Keratinocyte (primary cell): ENCODE data around the gene PLA2G4C. TPM values are rescaled to one million over a fixed set of nuclear protein-coding genes. Genes with fewer than 3 reads are reported as not detected.

ENCODE experiments used
- DNase-seq: peaks from one replicate; pipeline ENCODE4 v3.0.0-alpha.2; 2011; ENCODE audit warnings: low read depth, missing footprints, low spot score
- FAIRE-seq: peaks from 2 replicates; lab custom pipeline; 2011; peaks lifted over from hg19 to GRCh38; lab: Jason Lieb, UNC
- H2AFZ ChIP-seq: 2 replicates; pipeline ENCODE4 v1.6.0; 2012; ENCODE audit warnings: low read length, control low read depth, inconsistent platforms; ENCODE audit not compliant: control insufficient read depth
- H3K27ac ChIP-seq: 2 replicates; pipeline ENCODE4 v1.5.1; 2011; ENCODE audit warnings: low read length; ENCODE audit not compliant: control insufficient read depth, insufficient read depth
- H3K27me3 ChIP-seq: 3 replicates; pipeline ENCODE4 v1.6.0; 2011; ENCODE audit warnings: low read length; ENCODE audit not compliant: control insufficient read depth, insufficient read depth; ENCODE audit errors: extremely low read depth
- H3K36me3 ChIP-seq, 2 experiments: 2 replicates in 1 of 2; 3 replicates in 1 of 2; pipeline ENCODE4 v1.5.1; 2011; ENCODE audit warnings: low read length in 2 of 2, mild to moderate bottlenecking in 1 of 2; ENCODE audit not compliant: control insufficient read depth in 2 of 2, insufficient read depth in 2 of 2; ENCODE audit errors: extremely low read depth in 1 of 2
- H3K4me1 ChIP-seq: 3 replicates; pipeline ENCODE4 v1.5.1; 2011; ENCODE audit warnings: low read length; ENCODE audit not compliant: control insufficient read depth, insufficient read depth; ENCODE audit errors: extremely low read depth
- H3K4me2 ChIP-seq: 3 replicates; pipeline ENCODE4 v1.6.0; 2011; ENCODE audit warnings: low read depth, low read length; ENCODE audit not compliant: control insufficient read depth, insufficient read depth; ENCODE audit errors: extremely low read depth
- H3K4me3 ChIP-seq, 3 experiments: fragments of 200-600 bp in 1 of 3; sonication (generic) in 1 of 3; 2 replicates in 2 of 3; 3 replicates in 1 of 3; pipeline ENCODE4 v1.5.1; 2011 to 2016; ENCODE audit warnings: low read length in 3 of 3, mild to moderate bottlenecking in 3 of 3, control low read depth in 2 of 3, inconsistent platforms in 1 of 3, low read depth in 1 of 3, mixed read lengths in 1 of 3, mixed run types in 1 of 3, moderate library complexity in 1 of 3; ENCODE audit not compliant: control insufficient read depth in 2 of 3, insufficient read depth in 2 of 3; ENCODE audit errors: extremely low read depth in 1 of 3
- H3K79me2 ChIP-seq: 2 replicates; pipeline ENCODE4 v1.6.0; 2012; ENCODE audit warnings: low read length; ENCODE audit not compliant: control insufficient read depth, insufficient read depth
- H3K9ac ChIP-seq: 3 replicates; pipeline ENCODE4 v1.6.0; 2011; ENCODE audit warnings: low read length; ENCODE audit not compliant: control insufficient read depth, insufficient read depth; ENCODE audit errors: extremely low read depth
- H3K9me1 ChIP-seq: 3 replicates; pipeline ENCODE4 v1.6.0; 2011; ENCODE audit warnings: low read length; ENCODE audit not compliant: control insufficient read depth, insufficient read depth; ENCODE audit errors: extremely low read depth
- H3K9me3 ChIP-seq: 2 replicates; pipeline ENCODE4 v1.5.1; 2012; ENCODE audit warnings: low read depth, low read length; ENCODE audit not compliant: control insufficient read depth
- H4K20me1 ChIP-seq: 3 replicates; pipeline ENCODE4 v1.6.0; 2011; ENCODE audit warnings: low read length; ENCODE audit not compliant: control insufficient read depth, insufficient read depth; ENCODE audit errors: extremely low read depth
- CTCF ChIP-seq, 3 experiments: IDR thresholded peaks in 1 of 3; conservative IDR thresholded peaks in 1 of 3; optimal IDR thresholded peaks in 1 of 3; 2 replicates in 2 of 3; 3 replicates in 1 of 3; pipeline versions ENCODE3 to v1.5.1; 2011; ENCODE audit warnings: low read length in 3 of 3, mild to moderate bottlenecking in 3 of 3, moderate library complexity in 2 of 3, control low read depth in 1 of 3, inconsistent platforms in 1 of 3; ENCODE audit not compliant: insufficient read depth in 2 of 3; ENCODE audit errors: extremely low read depth in 1 of 3
- EZH2 ChIP-seq: IDR thresholded peaks from one replicate; pipeline ENCODE4 v1.6.1; 2012; ENCODE audit warnings: inconsistent platforms, mild to moderate bottlenecking, low read length, moderate library complexity
- dilution Hi-C: fragments of 300-500 bp; cut with MboI; formaldehyde crosslinking; loops from one replicate; pipeline ENCODE4 v1.7.0; 2020; ENCODE audit warnings: low sequenced_read_pairs; ENCODE audit not compliant: extremely low pct_ligation_motif_present
- polyA plus RNA-seq, 5 experiments: library from polyadenylated mRNA; depleted of rRNA in 3 of 5; stranded (reverse) in 3 of 5; stranded (forward) in 1 of 5; unstranded in 1 of 5; fragments of >200 nt; gene quantifications; 1 replicate in 1 of 5; 2 replicates in 3 of 5; 3 replicates in 1 of 5; pipeline versions ENCODE4 v1.2.1 to v1.2.3, GENCODE V29; 2011 to 2012; ENCODE audit warnings: missing spikeins in 2 of 5, low read depth in 1 of 5, low replicate concordance in 1 of 5

The PLA2G4C gene
- polyA plus RNA-seq, 1 donor (not counting 4 experiments of a cell fraction or from before 2014, with no cell fraction given): 0.35 TPM

- H3K9me3 ChIP-seq: no peaks in the 10 kb centered on the region
- no peaks in the 10 kb centered on the region for H3K27me3 ChIP-seq
- H3K36me3 ChIP-seq: no peaks in the 10 kb centered on the region
- no peak overlapping the region for H3K27ac ChIP-seq
- TF ChIP-seq EZH2: no peak
- TF ChIP-seq CTCF (optimal IDR thresholded peaks at IDR 0.05 in 1 of 3, IDR thresholded peaks at IDR 0.05 in 1 of 3, conservative IDR thresholded peaks at IDR 0.05 in 1 of 3; ENCODE audit: extremely low read depth in 1 of 3, insufficient read depth in 2 of 3, low read length in 3 of 3): no peak
- no peak overlapping the region for H2AFZ ChIP-seq
- H3K9ac ChIP-seq: no peak overlapping the region
- no peaks in the 10 kb centered on the region for H3K79me2 ChIP-seq
- H4K20me1 ChIP-seq: no peaks in the 10 kb centered on the region
- H3K9me1 ChIP-seq: no peaks in the 10 kb centered on the region
- H3K4me2 ChIP-seq: no peak overlapping the region
- H3K4me3 ChIP-seq: no peak overlapping the region
- FAIRE-seq (no peak), DNase-seq (no peak)
- dilution Hi-C loops: no loop called here
- H3K4me1 ChIP-seq: no peaks in the 10 kb centered on the region
Observed at GRCh38 chr19:48064509-48064908, 46.1 kb downstream of the PLA2G4C start.

- H3K79me2 ChIP-seq: no peaks in the 10 kb centered on the region
- H3K27ac ChIP-seq: no peak overlapping the region
- H3K9me3 ChIP-seq: no peaks in the 10 kb centered on the region
- H3K9ac ChIP-seq: no peak overlapping the region
- no peaks in the 10 kb centered on the region for H3K9me1 ChIP-seq
- H3K4me3 ChIP-seq: no peak overlapping the region
- no peak for DNase-seq
- dilution Hi-C loops: no loop called here
- H4K20me1 ChIP-seq: no peaks in the 10 kb centered on the region
- no peak for FAIRE-seq
- H3K4me2 ChIP-seq: no peak overlapping the region
- no peak overlapping the region for H2AFZ ChIP-seq
- no peak for TF ChIP-seq EZH2
- TF ChIP-seq CTCF (optimal IDR thresholded peaks at IDR 0.05 in 1 of 3, IDR thresholded peaks at IDR 0.05 in 1 of 3, conservative IDR thresholded peaks at IDR 0.05 in 1 of 3; ENCODE audit: extremely low read depth in 1 of 3, insufficient read depth in 2 of 3, low read length in 3 of 3): no peak
- H3K36me3 ChIP-seq: no peaks in the 10 kb centered on the region
- H3K4me1 ChIP-seq: no peaks in the 10 kb centered on the region
- H3K27me3 ChIP-seq: no peaks in the 10 kb centered on the region
Observed at GRCh38 chr19:48061401-48062344, 48.9 kb downstream of the PLA2G4C start.
